Stimulated activated CD8-positive, alpha-beta memory T cell treated with anti-CD3 and anti-CD28 coated beads, Interleukin-4, amount 100 ng/mL, for 24 hours (primary cell): Measurements from ENCODE around the gene MNX1.

Experiments used
- DNase-seq: peaks from one replicate; pipeline ENCODE4 v3.0.0-alpha.2; 2020; ENCODE audit warnings: low read depth

Gene MNX1

DNA sequence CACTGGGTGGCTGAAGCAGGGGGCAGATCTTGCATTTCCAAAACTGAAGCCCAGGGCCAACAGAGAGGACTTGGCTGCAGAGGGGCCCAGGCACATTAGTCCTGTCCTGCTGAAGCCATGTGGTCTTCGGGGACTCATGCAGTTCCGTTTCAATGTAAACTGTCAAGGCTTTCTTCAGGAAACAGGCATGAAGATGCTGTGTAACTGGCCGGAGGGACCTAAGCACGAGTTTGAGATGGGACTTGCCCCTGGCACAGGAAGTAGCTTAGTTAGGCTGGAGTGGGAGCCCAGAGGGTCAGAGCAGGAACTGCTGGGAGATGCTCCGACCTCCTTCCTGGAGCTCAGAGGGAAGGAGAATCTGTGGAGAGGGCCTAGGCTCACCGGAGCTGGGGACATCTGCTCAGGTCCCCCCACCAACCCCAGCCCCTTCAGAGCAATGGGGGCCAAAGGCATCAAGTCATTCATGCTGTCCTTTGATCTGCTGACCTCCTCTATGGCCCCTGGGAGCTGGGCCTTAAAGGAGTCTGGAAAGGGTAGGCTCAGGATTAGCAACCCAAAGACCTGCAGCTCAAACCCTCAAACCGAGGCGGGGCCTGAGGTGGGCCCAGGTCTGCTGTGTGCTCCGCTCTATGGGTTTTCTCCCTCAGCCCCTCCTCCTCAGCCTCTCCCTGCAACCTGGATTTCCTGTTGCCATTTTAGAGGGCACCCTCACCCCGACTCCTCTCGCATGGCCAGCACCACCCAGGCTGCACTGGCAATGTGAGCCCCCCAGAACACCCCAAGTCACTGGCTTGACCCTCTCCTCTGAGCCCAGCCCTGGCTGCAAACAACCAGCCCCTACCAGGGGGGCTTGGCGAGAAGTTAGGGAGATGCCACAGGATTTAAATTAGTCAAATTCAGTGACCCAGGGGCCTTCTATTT, 4.4 kb upstream of the MNX1 start:
- DNase-seq, result no peak

DNA sequence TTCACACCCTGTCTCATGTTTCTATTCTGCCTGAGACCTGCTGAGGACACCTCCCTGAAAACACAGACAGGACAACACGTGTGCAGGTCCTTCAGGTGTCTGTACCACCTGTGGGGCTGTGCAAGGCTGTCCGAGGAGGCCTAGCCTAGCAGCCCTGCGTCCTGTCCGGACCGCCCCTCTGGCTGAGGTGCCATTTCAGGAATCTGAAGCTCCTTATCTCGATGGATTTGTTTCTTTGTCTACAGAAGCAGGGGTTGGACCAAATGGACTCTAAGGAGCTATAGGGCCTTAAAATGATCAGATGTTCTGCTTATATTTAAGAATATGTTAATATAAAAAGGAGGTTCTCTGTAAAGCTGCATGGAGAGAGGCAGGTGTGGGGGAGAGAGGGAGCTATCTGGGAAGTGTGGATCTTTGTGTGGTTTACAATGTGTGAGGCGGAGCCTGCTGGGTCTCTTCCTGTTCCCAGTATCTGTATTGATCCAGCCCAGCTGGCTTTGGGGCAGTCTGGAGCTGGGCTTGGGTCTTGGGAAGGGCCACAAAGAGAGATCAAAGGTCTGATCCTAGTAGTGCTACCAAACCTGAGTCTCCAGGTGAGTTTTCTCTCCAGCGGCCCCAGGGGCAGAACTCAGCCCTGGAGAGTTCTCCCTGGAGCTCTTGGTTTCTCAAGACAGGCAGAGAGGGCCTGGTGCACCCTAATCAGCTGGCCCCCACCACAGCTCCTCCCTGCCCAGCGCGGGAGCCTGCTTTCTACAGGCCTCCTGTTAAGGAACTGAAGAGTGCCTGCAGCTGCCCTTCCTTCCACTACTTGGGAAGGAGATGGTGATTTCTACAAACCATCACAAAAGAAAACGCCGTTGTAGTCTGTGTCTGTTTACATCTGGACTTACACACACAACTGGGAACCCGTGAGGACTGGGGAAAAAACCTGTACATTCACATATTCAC, 3.4 kb upstream of the MNX1 start:
- no peak for DNase-seq

DNA sequence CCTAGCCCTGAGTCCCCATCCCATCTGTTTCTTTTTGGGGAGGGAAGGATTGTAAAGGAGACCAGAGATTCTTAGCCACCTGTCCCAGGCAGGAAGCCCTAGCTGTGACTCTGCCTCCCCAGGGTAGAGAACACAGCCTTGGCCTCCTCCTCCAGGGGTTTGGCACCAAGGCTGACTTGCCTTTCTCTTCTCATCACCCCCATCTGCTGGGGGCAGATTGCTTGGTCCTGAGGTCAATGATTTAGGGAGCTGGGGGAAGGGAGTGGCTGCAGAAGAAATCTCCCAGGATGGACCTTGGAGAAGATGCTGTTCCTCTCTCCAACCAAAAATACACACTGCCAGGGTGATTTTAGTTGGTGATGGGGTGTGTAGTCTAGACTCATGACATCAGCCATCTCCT, 2.6 kb upstream of the MNX1 start:
- DNase-seq, result no peak

DNA sequence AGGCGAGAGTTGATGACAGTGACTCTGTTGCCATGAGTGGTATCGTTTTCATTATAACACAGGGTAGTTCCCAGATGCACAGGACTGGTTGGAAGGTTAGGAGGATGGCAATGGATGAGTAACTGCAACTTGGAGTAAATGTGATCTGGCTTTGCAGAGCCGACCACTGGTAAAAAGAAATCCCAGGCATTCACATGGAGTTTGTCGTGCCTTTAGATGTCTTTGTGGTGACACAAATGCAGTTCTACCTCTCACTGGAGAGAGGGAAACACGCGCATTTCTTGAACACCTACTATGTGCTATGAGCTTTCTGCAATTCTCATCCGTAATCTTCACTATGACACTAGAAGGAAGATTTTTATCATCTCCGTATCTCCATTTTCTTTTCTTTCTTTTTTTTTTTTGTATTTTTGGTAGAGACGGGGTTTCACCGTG, 1.7 kb upstream of the MNX1 start:
- DNase-seq, result no peak

DNA sequence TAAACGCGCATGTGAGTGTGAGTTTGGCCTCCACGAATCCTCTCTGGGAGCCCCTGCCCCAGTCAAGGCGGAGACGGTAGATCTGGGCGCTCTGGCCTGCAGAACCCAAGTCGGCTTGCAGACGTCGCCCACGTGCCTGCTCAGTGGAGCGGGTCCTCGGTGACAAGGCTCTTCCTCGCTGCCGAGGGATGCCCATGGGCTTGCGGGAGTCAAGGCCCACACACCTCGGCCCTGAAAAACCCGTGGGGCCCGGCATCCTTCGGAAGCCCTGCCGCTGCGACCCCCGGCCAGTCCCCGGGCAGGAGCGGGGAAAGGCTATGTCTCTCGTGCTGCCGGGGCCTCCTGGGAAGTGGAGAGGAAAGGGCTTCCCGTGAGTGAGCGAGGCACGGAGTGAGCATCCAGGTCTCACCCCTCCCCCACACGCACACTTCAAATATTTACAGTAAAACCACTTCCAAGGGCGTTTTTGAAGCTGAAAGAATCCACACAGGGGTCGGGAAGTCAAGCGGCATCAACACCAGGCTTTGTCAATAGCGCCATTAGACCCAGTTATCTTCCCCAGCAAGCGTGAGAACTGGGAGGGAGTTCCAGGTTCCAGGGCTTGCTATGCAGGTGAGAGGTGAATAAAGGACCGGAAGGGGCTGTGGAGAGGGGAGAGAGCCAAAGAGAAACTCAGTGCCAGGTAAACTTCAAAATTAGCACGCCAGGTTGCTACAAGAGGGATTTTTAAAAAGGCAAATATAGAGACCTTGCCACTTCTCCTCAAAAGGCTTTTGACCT, 1.1 kb upstream of the MNX1 start:
- DNase-seq, result no peak

DNA sequence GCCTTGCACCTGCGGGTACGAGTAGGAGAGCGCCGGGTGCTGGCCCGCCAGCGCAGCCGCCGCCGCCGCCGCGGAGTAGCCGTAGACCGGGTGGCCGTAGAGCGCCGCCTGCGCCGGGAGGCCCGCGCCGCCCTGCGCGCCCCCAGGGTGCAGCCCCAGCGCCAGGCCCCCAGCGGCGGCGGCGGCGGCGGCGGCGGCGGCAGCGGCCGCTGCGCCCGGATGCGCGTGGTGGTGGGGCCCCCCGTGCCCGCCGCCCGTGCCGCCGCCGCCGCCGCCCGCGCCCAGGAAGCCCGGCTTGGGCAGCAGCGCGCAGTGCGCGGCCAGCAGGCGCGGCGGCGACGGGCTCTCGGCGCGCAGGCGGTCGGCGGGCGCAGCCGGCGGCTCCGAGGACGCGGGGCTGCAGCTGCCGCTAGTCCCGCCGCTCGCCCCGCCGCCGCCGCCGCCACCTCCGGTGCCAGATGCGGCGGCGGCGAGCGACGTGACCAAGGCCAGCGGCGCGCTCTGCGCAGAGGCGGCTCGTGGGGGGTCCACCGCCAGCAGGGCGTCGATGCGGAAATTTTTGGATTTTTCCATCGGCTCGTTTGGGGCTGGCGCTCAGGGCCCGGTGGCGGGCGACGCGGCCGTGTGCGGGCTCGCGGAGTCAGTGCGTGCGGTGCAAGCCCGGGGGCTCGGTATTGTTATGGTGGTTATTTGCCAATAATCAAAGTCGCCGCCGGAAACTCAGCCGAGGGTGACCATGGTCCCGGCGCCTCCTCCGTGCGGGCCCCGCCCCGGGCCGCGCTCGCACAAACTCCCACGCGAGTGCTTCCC, 480 bp downstream of the MNX1 start:
- no peak for DNase-seq

GRCh38 chr7:157009170-157009777, 1.2 kb downstream of the MNX1 start:
- no peak for DNase-seq

- DNase-seq, result no peak
Measured at GRCh38 chr7:157008206-157009169, 2.0 kb downstream of the MNX1 start.

- DNase-seq, result no peak
Measured at GRCh38 chr7:157007470-157008066, 2.9 kb downstream of the MNX1 start.

GRCh38 chr7:157006829-157007469, 3.5 kb downstream of the MNX1 start:
- no peak for DNase-seq

GRCh38 chr7:157006205-157006747, 4.2 kb downstream of the MNX1 start:
- no peak for DNase-seq

DNA sequence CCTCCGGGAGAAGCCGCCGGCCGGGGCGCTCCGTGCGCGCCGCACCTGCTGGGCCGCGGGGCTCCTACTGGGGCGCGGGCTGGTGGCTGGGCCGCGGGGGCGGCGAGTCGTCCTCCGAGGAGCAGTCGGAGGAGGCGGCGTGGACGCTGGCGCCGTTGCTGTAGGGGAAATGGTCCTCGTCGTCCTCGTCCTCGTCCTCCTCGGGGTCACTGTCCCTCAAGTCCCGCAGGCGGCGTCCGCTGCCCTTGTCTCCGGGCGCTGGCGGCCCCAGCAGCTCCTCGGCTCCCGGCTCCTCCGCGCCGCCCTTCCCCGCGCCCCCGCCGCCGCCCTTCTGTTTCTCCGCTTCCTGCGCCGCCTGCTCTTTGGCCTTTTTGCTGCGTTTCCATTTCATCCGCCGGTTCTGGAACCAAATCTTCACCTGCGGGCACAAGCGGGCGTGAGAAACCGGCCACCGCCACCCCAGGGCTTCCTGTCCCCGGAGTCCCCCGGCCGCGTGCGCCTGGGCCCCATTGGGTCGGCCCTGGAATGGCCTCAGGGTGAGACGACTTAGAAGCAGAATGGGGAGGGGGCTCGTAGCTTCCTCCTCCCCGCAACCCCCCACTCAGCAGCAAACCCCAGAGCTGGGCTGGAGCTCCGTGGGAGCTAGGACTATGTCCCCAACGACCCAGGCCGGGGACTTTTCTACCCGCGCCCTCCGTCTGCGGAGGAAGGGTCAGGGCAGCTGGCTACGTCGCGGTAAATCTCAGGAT, 4.8 kb downstream of the MNX1 start:
- no peak for DNase-seq

- no peak for DNase-seq
Measured at GRCh38 chr7:157004521-157005455, 5.7 kb downstream of the MNX1 start.

DNA sequence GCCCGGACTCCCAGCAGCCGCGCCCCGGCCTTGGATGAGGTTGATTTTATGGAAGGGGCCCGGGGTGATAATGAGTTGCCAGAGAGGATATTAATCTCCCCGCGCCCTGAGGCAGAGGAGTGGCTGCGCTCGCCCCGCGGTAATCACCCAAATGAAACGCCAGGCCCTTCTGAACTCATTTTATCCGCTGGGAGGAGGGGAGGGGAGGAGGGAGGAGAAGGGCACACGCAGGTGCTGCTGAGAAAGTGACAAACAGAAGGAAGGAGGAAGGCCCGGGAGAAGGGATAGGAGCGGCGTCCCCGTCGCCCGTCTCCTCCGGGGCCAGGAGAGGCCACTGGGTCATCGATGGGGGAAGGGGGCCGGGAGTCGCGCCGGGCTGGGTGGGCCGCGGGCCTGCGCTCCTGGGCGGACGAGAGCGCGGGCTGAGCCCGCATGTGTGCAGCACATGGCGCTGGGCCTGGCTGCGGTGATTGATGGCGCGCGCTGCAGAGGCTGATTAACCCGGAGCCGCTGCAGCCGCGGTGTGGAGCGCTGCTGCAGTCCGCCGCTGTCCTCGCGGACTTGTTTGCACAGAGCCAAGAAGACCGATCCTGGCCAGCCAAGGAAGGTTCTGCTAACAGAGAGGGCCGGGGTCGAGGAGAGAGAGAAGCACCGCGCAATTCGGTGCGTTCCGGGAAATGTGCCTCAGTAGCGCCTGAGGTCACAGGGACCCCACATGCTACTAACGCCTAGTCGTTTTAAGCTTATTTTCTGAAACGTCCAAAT, 6.5 kb downstream of the MNX1 start:
- DNase-seq, result no peak

GRCh38 chr7:157003445-157003755, 7.1 kb downstream of the MNX1 start:
- no peak for DNase-seq
